SJCRH30 (cell line): ENCODE data around the gene KRT23. TPM values are rescaled to one million over a fixed set of nuclear protein-coding genes. Genes with fewer than 3 reads are reported as not detected.

Source experiments
- DNase-seq, 2 experiments: peaks; one replicate each; pipeline ENCODE4 v3.0.0-alpha.2; 2015 to 2020
- H3K27ac ChIP-seq: fragments of 250-450 bp; sonication (Bioruptor Pico); 2 replicates; pipeline ENCODE4 v1.5.1; 2020; ENCODE audit warnings: mild to moderate bottlenecking, moderate library complexity
- H3K27me3 ChIP-seq: fragments of 250-450 bp; sonication (Bioruptor Pico); 2 replicates; pipeline ENCODE4 v1.5.1; 2020; ENCODE audit warnings: mild to moderate bottlenecking, moderate library complexity
- H3K36me3 ChIP-seq: fragments of 250-450 bp; sonication (Bioruptor Pico); 2 replicates; pipeline ENCODE4 v1.5.1; 2020; ENCODE audit warnings: mild to moderate bottlenecking, moderate library complexity
- H3K4me1 ChIP-seq: fragments of 250-450 bp; sonication (Bioruptor Pico); 2 replicates; pipeline ENCODE4 v1.5.1; 2020; ENCODE audit warnings: mild to moderate bottlenecking, moderate library complexity
- H3K4me3 ChIP-seq: fragments of 250-450 bp; sonication (Bioruptor Pico); 2 replicates; pipeline ENCODE4 v1.5.1; 2020; ENCODE audit warnings: mild to moderate bottlenecking, moderate library complexity
- H3K9me3 ChIP-seq: fragments of 250-450 bp; sonication (Bioruptor Pico); replicated peaks from 2 replicates; pipeline ENCODE4 v1.5.1; 2020; ENCODE audit warnings: mild to moderate bottlenecking, moderate library complexity
- total RNA-seq: library from RNA; depleted of rRNA; stranded (reverse); fragments of >200 nt; shearing (Covaris generic); gene quantifications from 2 replicates; pipeline ENCODE4 v1.2.3, GENCODE V29; 2014

Gene KRT23
- total RNA-seq, 1 experiment from 2014 or later = not detected

DNA sequence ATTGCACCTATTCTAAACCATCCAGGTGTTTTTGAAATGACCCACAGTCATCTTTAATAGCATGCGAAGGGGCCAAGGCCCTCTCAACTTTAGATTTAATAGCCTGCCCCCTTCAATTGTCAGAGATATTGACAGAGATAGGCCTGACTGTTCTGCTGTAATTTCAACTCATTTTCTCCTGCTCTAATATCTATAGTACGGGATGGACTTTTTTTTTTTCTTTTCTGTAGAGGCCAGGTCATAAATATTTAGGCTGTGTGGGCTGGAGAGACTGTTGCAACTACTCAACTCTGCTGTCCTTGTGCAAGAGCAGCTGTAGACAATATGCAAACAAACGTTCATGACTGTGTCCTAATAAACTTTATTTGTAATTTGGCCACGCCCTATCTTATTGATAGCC lies 27.7 kb downstream of the KRT23 start:
- Histone ChIP-seq H3K36me3 (no peaks in the 10 kb centered on the region), H3K9me3 (no peaks in the 10 kb centered on the region), H3K4me3 (no peak overlapping the region), H3K27me3 (no peaks in the 10 kb centered on the region), H3K4me1 (peaks cover 15% of the 10 kb centered on the region), H3K27ac (no peak overlapping the region)
- DNase-seq = no peak

DNA sequence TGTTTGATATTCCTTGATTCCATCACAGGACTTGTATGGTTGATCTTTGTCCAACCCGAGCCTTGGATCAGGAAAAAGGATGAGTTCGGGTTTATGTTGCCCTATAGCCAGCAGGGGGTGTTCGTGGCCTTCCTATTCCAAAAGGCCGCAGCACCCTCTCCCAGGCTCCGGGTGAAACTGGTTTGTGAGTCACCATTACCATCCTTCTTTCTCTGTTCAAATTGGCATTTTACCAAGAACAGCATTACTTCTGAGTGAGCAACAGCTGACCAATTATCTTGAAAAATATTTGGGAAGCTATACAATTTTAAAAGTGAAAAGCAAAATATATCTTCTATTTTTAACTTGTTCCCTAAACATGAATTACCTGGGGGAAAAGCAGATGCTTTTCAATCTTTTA lies 28.1 kb downstream of the KRT23 start:
- Histone ChIP-seq H3K27me3 (no peaks in the 10 kb centered on the region), H3K27ac (no peak overlapping the region)
- peak; percentile 87 to 94 for DNase-seq

DNA sequence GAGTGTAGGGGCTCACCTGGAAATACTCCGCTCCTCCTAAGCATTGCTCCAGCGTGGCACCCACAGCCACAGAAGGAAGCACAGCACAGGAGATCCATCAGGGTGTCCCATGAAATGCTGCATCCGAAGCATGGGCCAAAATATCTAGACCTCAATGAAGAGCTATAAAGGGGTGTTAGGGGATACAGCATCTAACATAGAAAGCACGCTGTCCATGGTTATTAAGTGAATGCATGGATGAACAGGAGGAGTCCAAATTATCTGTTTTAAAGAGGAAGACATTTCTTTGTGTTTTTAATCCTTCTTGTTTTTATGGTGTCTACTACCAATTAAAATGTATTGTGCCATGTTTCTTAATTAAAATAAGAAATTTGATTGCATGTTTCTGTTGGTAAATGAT lies 30.8 kb downstream of the KRT23 start:
- no peak overlapping the region for H3K27ac ChIP-seq

More for the DNA sequence above, 28.1 kb downstream of the KRT23 start:
- no peaks in the 10 kb centered on the region for H3K9me3 ChIP-seq
- H3K4me3 ChIP-seq = no peak overlapping the region
- H3K4me1 ChIP-seq = peaks cover 15% of the 10 kb centered on the region
- H3K36me3 ChIP-seq = no peaks in the 10 kb centered on the region

DNA sequence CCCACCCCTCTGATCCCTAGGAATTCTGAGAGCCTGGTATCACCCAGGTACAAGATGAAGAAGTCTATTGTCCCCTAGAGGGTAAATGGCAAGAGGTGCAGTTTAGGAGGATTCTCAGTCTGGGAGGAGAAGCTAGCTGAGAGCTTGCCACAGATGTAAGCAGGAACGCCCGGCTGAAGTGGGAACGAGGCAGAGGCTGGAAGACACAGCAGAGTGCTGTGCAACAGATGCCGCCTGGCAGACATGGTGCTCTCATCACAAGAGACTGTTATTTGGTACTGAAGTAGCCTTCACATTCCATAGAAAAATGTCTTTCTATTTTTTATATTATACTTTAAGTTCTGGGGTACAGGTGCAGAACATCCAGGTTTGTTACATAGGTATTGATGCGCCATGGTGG lies 32.1 kb downstream of the KRT23 start:
- no peak for DNase-seq
- Histone ChIP-seq H3K27me3 (no peaks in the 10 kb centered on the region), H3K36me3 (no peaks in the 10 kb centered on the region), H3K9me3 (no peaks in the 10 kb centered on the region), H3K4me3 (no peak overlapping the region), H3K27ac (no peak overlapping the region), H3K4me1 (peaks cover 10% of the 10 kb centered on the region)

More for the DNA sequence above, 30.8 kb downstream of the KRT23 start:
- no peaks in the 10 kb centered on the region for H3K36me3 ChIP-seq
- no peaks in the 10 kb centered on the region for H3K9me3 ChIP-seq
- H3K4me3 ChIP-seq = no peak overlapping the region
- H3K4me1 ChIP-seq = peaks cover 15% of the 10 kb centered on the region
- no peak for DNase-seq
- no peaks in the 10 kb centered on the region for H3K27me3 ChIP-seq

DNA sequence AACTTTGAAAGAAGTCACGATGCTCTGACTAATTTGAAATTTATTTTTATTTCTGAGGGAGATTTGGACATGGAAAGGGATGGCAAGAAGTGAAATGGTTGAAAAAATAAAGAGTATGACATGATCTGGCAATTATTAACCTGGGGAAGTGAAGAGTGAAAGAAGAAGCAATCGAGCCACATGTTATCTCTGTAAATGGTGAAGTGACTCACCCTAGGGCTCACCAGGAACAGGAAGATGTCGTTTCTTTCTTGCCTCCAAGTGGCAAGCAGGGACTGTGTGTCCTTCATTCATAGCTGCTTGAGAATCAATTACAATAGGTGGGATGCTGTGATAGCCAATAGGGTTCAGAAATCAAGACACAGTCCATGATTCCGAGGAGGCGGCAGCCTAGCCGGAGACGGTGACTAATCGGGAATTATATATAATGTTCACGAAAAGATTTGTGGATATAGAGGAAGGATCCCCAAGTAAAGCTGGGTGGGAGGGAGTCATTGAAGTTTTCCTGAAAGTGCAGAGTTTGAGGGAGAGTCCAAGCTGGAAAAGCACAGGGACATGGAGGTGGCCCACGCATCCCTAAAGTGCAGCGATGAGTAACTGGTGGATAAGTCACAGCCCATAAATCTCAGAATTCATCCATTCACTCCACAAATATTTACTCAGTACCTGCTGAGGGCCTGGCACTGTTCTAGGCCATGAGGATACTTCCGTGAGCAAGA lies 34.2 kb downstream of the KRT23 start:
- Histone ChIP-seq H3K27me3 (no peaks in the 10 kb centered on the region), H3K4me1 (no peaks in the 10 kb centered on the region), H3K9me3 (no peaks in the 10 kb centered on the region), H3K36me3 (no peaks in the 10 kb centered on the region), H3K4me3 (no peak overlapping the region), H3K27ac (no peak overlapping the region)
- no peak for DNase-seq

DNA sequence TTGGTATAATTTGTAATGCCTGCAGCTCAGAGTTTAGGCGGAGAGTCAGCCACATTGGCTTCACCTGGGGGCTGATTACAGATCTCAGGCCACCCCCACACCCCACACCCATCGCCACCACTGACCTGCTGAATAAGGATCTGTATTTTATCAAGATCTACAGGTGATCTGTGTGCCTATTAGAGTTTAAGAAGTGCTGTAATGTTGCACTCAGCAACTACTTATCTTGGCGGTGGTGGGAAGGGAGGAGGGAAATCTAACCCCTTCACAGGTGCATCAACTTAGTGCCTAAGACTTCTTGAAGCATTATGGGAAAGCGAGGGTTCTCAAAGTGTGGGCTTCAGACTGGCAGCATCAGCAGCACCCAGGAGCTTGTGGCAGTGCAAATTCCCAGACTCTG lies 34.9 kb downstream of the KRT23 start:
- H3K9me3 ChIP-seq = no peaks in the 10 kb centered on the region
- no peaks in the 10 kb centered on the region for H3K4me1 ChIP-seq
- H3K36me3 ChIP-seq = no peaks in the 10 kb centered on the region
- no peak for DNase-seq
- H3K4me3 ChIP-seq = no peak overlapping the region
- no peaks in the 10 kb centered on the region for H3K27me3 ChIP-seq
- no peak overlapping the region for H3K27ac ChIP-seq

DNA sequence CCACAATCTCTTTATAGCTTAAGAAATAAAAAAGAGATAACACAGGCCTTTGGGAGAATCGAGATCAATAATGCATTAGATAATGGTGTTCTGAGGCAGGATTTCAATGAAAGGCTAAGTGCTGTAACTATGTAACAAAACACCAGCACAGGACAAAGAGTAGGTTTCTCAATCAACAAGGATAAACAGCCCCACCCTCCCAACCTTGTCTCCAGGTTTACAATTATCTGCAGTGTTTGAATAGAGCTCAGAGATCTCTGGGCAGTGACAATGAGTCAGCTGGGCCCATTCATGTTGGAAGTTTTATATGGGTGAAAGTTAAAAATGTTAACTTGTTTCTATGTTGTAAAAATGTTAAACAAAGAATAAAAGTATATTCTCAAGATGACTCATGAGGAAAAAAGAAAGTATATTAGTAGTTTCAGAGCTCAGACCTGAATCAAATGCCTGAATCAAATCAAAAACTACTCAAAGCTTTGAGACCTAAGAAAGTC lies 35.4 kb downstream of the KRT23 start:
- Histone ChIP-seq H3K27ac (no peak overlapping the region), H3K4me1 (no peaks in the 10 kb centered on the region), H3K27me3 (no peaks in the 10 kb centered on the region), H3K36me3 (no peaks in the 10 kb centered on the region), H3K4me3 (no peak overlapping the region), H3K9me3 (no peaks in the 10 kb centered on the region)
- no peak for DNase-seq

DNA sequence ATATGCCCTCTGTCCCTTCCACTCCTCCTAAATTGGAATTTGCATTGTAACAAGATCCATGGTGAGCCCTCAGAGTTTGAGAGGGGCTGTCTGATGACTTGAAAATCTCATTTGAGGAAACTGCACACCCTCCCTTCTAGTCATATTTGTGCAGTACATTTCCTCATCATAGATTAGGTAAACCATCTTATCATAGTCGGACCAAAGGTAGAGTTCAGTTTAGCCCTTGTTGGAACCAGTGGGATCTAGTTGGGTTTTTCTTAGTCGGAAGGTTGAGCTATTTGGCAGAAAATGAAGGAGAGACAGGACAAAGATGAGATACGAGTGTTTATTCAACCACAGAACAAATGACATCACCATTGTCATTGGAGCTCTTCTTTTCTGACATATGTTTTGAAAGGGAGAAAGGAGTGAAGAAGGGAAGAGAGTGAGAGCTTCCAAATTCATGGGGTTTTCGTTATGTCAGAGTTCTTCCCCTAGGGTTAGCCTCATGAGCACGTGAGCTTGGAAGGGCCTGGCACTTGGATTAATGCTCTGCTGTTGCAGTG lies 36.6 kb downstream of the KRT23 start:
- Histone ChIP-seq H3K4me1 (no peaks in the 10 kb centered on the region), H3K4me3 (no peak overlapping the region), H3K36me3 (no peaks in the 10 kb centered on the region), H3K9me3 (no peaks in the 10 kb centered on the region), H3K27me3 (no peaks in the 10 kb centered on the region), H3K27ac (no peak overlapping the region)
- no peak for DNase-seq

DNA sequence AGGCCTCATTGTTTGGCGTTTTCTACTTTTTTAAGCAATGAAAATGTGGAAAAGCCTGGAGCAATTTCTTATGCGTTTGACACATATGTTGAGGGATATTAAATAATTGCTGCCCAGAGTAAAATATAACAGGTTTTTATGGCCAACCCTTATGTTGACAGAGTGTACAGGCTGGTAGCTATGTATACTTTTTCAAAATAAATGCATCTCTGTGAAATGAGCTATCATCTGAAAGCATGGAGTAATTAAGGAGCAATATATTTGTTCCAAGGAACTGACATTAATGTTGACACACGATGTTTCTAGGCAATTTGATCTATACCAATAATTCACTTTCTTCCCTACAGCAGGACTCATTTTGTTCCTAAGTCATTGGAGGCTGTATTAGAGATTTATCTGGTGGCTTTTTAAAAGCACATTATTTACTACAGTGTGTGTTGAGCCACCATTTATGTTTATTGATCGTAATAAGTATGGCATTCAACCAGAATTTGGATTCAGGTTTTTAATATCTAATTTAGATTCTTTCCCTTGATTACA lies 40.5 kb downstream of the KRT23 start:
- no peaks in the 10 kb centered on the region for H3K27me3 ChIP-seq

DNA sequence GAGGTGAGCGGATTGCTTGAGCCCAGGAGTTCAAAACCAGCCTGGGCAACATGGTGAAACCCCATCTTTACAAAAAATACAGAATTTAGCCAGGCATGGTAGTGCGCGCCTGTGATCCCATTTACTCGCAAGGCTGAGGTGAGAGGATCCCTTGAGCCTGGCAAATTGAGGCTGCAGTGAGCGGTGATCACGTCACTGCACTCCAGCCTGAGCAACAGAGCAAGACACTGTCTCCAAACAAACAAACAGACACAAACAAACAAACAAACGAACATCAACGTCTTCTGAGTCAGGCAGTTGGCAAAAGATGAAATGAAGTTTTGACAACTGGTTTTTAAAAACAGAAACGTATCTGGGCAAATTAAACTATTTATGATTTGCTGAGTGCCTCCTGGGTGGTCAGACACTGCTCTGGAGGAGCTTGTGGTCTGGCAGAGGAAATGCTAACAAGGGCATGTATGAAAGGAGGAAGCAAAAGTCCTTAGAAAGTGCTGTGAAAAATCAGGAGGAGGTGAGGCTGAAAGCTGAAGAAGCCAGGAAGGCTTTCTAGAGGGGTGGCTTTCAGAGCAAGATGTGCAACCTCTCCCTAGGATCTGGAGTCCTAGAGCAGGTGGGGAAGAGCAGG lies 42.2 kb downstream of the KRT23 start:
- no peaks in the 10 kb centered on the region for H3K27me3 ChIP-seq
- H3K36me3 ChIP-seq = no peaks in the 10 kb centered on the region
- no peak for DNase-seq
- H3K4me3 ChIP-seq = no peak overlapping the region
- H3K9me3 ChIP-seq = no peaks in the 10 kb centered on the region
- H3K4me1 ChIP-seq = no peaks in the 10 kb centered on the region
- no peak overlapping the region for H3K27ac ChIP-seq

More for the DNA sequence above, 40.5 kb downstream of the KRT23 start:
- no peak overlapping the region for H3K4me3 ChIP-seq
- no peaks in the 10 kb centered on the region for H3K36me3 ChIP-seq
- no peaks in the 10 kb centered on the region for H3K9me3 ChIP-seq
- H3K27ac ChIP-seq = no peak overlapping the region
- H3K4me1 ChIP-seq = no peaks in the 10 kb centered on the region
- DNase-seq = no peak

DNA sequence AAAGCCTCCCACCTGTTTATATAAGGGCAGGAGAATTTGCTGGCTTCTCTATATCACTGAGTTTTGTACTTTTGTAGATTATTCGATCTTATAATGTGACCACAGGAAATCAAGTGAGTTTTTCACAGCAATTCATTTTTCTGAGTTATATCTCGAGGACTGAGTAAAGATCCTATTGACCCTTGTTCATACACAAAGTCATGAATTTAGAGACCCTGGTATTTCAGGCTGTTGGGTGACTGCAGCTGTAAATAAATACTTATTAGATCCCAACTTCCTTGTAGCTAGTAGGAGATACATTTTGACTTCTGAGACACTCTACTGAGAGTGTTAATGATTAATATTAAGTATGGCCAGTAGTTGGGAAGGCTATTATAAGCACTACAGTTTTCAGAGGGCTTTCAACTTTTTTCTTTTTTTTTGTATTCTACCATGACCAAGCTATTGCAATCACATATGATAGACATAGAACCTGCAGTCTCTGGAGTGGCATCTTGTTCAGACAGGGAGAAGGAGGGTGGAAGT lies 49.2 kb downstream of the KRT23 start:
- no peaks in the 10 kb centered on the region for H3K27me3 ChIP-seq
- no peaks in the 10 kb centered on the region for H3K9me3 ChIP-seq
- DNase-seq = no peak
- H3K4me3 ChIP-seq = no peak overlapping the region
- H3K4me1 ChIP-seq = peaks cover 2% of the 10 kb centered on the region; the same call in 1 of the 2 replicates
- no peaks in the 10 kb centered on the region for H3K36me3 ChIP-seq
- H3K27ac ChIP-seq = no peak overlapping the region

DNA sequence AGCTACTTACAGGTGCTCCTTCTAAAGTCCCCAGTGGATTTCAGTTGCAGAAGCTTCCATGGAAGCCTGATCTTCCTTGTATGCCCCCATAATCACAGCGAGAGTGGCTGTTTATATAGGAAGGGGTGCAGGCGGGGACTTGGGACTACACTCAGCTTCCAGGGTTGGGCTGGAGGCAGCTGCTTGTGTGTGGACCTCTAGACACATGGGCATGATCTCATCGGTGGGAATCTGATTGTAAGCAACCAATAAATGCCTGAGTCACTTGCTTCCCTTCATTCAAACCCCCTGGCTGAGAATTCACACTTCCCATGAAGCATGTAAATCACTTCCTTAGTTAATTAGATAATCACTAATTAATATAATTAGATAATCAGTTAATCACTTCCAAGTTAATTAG lies 51.4 kb downstream of the KRT23 start:
- peak; percentile 61 to 67 for DNase-seq
- H3K4me3 ChIP-seq = no peak overlapping the region
- no peaks in the 10 kb centered on the region for H3K9me3 ChIP-seq
- no peaks in the 10 kb centered on the region for H3K36me3 ChIP-seq
- H3K4me1 ChIP-seq = peaks cover 2% of the 10 kb centered on the region; the same call in 1 of the 2 replicates
- no peaks in the 10 kb centered on the region for H3K27me3 ChIP-seq
- no peak overlapping the region for H3K27ac ChIP-seq

DNA sequence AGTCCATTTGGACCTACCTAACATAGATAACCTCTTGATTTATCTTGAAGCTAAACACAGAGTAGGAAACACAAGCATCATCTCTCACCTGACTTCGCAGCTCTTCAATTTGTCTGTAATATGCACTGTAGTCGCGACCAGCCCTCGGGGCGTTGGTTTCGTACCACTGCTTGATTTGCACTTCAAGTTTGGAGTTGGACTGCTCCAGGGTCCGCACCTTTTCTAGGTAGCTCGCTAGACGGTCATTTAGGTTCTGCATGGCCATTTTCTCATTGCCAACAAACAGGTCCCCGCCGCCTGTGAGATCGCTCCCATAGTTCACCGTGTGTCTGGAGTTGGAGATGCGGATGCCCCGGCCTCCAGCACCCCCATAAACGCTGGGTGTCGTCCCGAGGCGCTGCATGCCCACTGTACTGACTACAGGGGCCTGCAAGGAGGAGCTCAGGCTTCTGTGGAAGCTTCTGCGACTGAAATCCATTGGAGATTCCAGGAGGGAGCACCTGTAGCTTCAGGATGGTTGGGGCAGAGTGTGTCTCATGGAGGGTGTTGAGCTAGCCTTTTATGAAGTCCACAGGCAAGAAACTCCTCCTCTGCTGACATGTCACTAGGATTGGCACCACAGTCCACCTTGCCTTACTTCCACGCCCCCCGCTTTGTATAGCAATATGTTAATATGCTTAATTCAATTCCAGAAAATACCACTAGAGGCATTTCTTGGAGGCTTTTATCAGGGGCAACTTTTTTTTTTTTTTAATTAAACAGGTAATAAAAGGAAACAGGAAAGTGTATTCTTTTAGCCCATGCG lies 52.5 kb downstream of the KRT23 start, which contains the start of gene KRT20:
Gene KRT20 (minus strand): TSS at position 535 of the 805 bp plus-strand sequence. CDS start 57 bp downstream, at position 478.
- Histone ChIP-seq H3K4me1 (peaks cover 2% of the 10 kb centered on the region; the same call in 1 of the 2 replicates), H3K4me3 (no peak within 1 kb of the TSS), H3K9me3 (no peaks in the 10 kb centered on the region), H3K27ac (no peak within 1 kb of the TSS), H3K27me3 (no peaks in the 10 kb centered on the region), H3K36me3 (no peaks in the 10 kb centered on the region)
- no peak for DNase-seq

DNA sequence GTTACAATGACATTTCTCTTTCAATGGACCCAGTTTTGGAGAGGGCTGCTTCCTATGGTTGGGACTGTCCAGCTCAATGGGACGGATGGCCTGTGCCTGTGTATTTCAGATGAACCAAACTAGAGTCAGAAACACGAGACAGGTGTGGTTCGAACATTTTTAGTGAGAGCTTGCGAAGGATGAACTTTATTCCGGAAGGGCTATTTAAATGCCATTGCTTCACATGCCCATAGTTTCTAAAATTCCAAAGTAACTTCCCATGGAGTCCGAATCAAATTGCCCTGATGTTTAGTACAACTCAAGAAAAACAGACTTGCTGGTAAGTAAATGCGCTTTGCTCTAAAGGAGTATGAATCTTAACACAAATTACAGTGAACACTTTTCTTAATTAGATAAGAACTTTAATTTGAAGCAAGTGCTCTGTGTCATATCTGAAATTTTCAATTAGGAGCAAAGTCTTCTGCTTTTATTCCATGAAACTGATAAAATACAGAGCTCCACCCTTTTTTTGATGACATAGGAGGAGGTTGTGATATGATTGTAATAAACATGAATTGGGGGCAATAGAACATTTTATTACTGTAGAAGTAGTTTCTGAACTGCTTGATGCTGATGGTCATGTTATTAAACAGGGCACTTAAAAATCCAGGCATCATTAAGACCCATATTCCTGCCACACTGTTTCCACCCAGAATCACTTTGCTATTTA lies 53.7 kb downstream of the KRT23 start:
- Histone ChIP-seq H3K36me3 (no peaks in the 10 kb centered on the region), H3K4me3 (no peak overlapping the region), H3K27me3 (no peaks in the 10 kb centered on the region), H3K9me3 (no peaks in the 10 kb centered on the region), H3K27ac (no peak overlapping the region), H3K4me1 (peaks cover 11% of the 10 kb centered on the region)
- no peak for DNase-seq
